Suprapubic skin (tissue), 3 donors: ENCODE measurements around the gene SAMHD1.

Experiments used
- CTCF ChIP-seq, 2 donors: fragments of 200-600 bp in 1 of 2; fragments of 450-650 bp in 1 of 2; sonication (generic) in 1 of 2; IDR thresholded peaks; one replicate each; pipeline ENCODE4 v1.5.1; 2016 to 2019; ENCODE audit warnings: antibody characterized with exemption in 2 of 2, mild to moderate bottlenecking in 1 of 2, moderate library complexity in 1 of 2
- EP300 ChIP-seq: sonication (generic); formaldehyde crosslinking; IDR thresholded peaks from one replicate; pipeline ENCODE4 v1.6.1; 2017; ENCODE audit warnings: antibody characterized with exemption
- POLR2A ChIP-seq, 2 donors: fragments of 450-650 bp; IDR thresholded peaks; one replicate each; pipeline ENCODE4 v1.6.1; 2017; ENCODE audit warnings: antibody characterized with exemption in 2 of 2, mild to moderate bottlenecking in 2 of 2, moderate library complexity in 2 of 2

- TF ChIP-seq CTCF (IDR thresholded peaks at IDR 0.05) (no peak), EP300 (no peak), POLR2A (IDR thresholded peaks at IDR 0.05) (no peak)
Measured at GRCh38 chr20:36988494-36988966, 37.0 kb upstream of the SAMHD1 start.
